Lung (tissue), 12 donors: ENCODE data around the gene USP31. TPM values are rescaled to one million over a fixed set of nuclear protein-coding genes. Genes with fewer than 3 reads are reported as not detected.

Experiments
- ATAC-seq: fragments of 200-7000 bp; cut with Tn5 transposase; one replicate; pipeline ENCODE4 v1.9.1; 2020; ENCODE audit warnings: moderate number of reproducible peaks; ENCODE audit not compliant: insufficient read depth, low FRiP score
- DNase-seq, 3 donors: peaks; one replicate each; pipeline ENCODE4 v3.0.0-alpha.2; 2013 to 2017
- H3K27ac ChIP-seq, 2 donors: one replicate each; pipeline ENCODE4 v1.5.1; 2013; ENCODE audit warnings: mild to moderate bottlenecking in 2 of 2, moderate library complexity in 2 of 2, control low read depth in 1 of 2, inconsistent platforms in 1 of 2, low read depth in 1 of 2, low read length in 1 of 2
- H3K27me3 ChIP-seq, 3 donors: one replicate each; pipeline ENCODE4 v1.5.1; 2013; ENCODE audit warnings: low read length in 2 of 3; ENCODE audit not compliant: control insufficient read depth in 3 of 3, insufficient read depth in 3 of 3
- H3K36me3 ChIP-seq, 4 donors: one replicate each; pipeline ENCODE4 v1.5.1; 2013; ENCODE audit warnings: low read length in 4 of 4, mild to moderate bottlenecking in 1 of 4, moderate library complexity in 1 of 4; ENCODE audit not compliant: control insufficient read depth in 4 of 4, insufficient read depth in 4 of 4
- H3K4me1 ChIP-seq, 5 donors: one replicate each; pipeline ENCODE4 v1.5.1; 2013; ENCODE audit warnings: low read length in 5 of 5, mild to moderate bottlenecking in 2 of 5, moderate library complexity in 1 of 5; ENCODE audit not compliant: control insufficient read depth in 5 of 5, insufficient read depth in 5 of 5
- H3K4me3 ChIP-seq: one replicate; pipeline ENCODE4 v1.5.1; 2013; ENCODE audit warnings: mild to moderate bottlenecking, control low read depth, moderate library complexity
- H3K9ac ChIP-seq, 2 donors: one replicate each; pipeline ENCODE4 v1.5.1; 2013; ENCODE audit warnings: low read length in 2 of 2, control low read depth in 1 of 2; ENCODE audit not compliant: insufficient read depth in 1 of 2
- H3K9me3 ChIP-seq, 4 donors: one replicate each; pipeline ENCODE4 v1.5.1; 2013; ENCODE audit warnings: low read length in 3 of 4, mild to moderate bottlenecking in 1 of 4, moderate library complexity in 1 of 4; ENCODE audit not compliant: control insufficient read depth in 4 of 4, insufficient read depth in 3 of 4
- CTCF ChIP-seq: IDR thresholded peaks from 2 replicates; pipeline ENCODE4 v1.5.1; 2012; ENCODE audit warnings: mild to moderate bottlenecking; ENCODE audit errors: control extremely low read depth, extremely low read depth
- WGBS, 2 donors: extraction: QIAGEN DNeasy Blood & Tissue Kit; methylation state at CpG; one replicate each; pipeline ENCODE4 v1.1.7; 2013; 5-methylcytosine and 5-hydroxymethylcytosine counted together
- polyA plus RNA-seq, 2 donors: library from polyadenylated mRNA; stranded (reverse); fragments of 200-250 nt; gene quantifications; one replicate each; pipeline ENCODE4 v1.2.1, GENCODE V29; 2013
- total RNA-seq, 2 donors: library from RNA; depleted of rRNA in 1 of 2; stranded (reverse); fragments of >200 nt in 1 of 2; gene quantifications; one replicate each; pipeline ENCODE4 v1.2.1, GENCODE V29; 2014 to 2021
- donor health status: control.
- donor health status: control.
- donor health status: Bipolar disorder and iron deficiency.
- donor health status: healthy.
- donor health status: DM: yes; HTN: yes; CAD: no.

The USP31 gene
- total and polyA plus RNA-seq, 4 donors: 3.4 to 26.3 (median 10.0) TPM

DNA sequence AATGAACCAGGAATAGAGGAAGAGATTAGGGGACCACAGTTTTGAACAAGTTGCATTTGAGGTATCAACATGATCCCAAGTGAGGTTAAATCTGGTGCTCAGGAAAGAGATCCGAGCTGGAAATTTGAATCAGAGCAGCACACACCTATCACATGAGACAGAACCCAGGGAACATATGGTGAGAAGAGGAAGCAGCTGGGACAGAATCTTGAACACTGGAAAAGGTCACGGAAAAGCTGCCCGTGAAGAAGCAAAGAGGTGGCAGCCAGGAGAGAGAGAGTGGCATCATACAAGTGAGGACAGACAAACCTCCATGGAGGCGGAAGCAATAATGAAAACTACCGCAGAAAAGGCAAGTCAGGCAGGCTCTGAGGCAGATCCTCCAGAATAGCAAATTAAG, 36.1 kb downstream of the USP31 start:
- DNase-seq (no peak), ATAC-seq (no peak)
- TF ChIP-seq CTCF: no peak
- Histone ChIP-seq H3K4me3 (no peak overlapping the region), H3K9ac (no peak overlapping the region), H3K27me3 (no peaks in the 10 kb centered on the region), H3K4me1 (peaks cover 0 to 37% (median 2%) of the 10 kb centered on the region in 5 donors), H3K27ac (no peak overlapping the region), H3K36me3 (peaks cover 0 to 1% (median 0%) of the 10 kb centered on the region in 4 donors), H3K9me3 (no peaks in the 10 kb centered on the region)
- WGBS, 2 donors: 88 to 90% methylated on average over 5 of the region's 5 CpGs

DNA sequence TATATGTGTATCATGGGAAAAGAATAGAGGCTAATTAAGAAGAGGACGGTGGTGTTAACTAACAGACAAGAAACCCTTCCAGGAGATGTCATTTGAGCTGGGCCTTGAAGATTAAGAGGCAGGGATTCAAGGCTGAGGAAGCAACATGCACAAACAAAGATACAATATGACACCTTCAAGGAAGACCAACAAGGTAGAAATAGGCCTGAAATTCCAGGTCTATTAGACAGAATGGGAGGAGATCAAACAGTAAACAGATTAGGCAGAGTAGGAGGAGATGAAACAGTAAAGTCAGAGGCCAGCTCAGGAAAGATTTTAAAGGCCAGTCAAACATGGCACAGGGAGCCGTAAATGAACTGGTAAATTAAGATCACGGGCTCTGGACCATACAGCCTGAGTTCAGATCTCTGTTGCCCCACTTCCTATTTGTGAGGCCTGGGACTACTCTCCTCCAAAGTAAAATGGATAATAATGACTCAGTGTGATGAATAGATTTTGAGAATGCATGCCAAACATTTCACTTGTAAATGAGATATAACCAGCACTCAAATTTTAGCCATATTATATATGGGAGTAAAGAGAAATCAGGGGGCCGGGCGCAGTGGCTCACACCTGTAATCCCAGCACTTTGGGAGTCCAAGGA, 38.9 kb downstream of the USP31 start:
- Histone ChIP-seq H3K36me3 (peaks cover 0 to 7% (median 2%) of the 10 kb centered on the region in 4 donors), H3K27ac (no peak overlapping the region), H3K4me1 (peaks cover 0 to 25% (median 0%) of the 10 kb centered on the region in 5 donors), H3K4me3 (no peak overlapping the region), H3K9ac (no peak overlapping the region), H3K27me3 (no peaks in the 10 kb centered on the region), H3K9me3 (no peaks in the 10 kb centered on the region)
- WGBS, 2 donors: 94 to 95% methylated on average over 5 of the region's 5 CpGs
- DNase-seq: no peak
- TF ChIP-seq CTCF: no peak
- ATAC-seq: no peak

DNA sequence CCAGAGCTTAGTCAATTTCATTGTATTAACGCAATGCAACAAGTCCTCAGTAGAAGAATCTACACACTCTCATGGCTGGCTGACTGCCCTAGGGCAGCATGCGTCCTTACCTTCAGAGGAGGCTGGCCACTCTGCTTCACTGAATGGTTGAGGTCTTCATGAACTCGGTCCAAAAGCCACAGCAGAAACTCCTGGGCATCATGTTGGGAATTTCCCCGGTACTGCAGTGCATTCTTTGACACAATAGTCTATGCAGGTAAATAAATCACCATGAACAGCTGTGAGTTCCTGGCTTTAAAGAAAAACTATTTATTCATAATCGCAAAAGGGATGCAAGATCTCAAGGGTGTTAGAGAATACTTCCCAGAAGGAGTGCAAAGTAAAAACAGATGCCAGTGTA, 41.3 kb downstream of the USP31 start:
- H3K9ac ChIP-seq: no peak overlapping the region
- ATAC-seq (no peak), DNase-seq (no peak)
- peaks cover 0 to 9% (median 3%) of the 10 kb centered on the region in 4 donors for H3K36me3 ChIP-seq
- H3K27me3 ChIP-seq: no peaks in the 10 kb centered on the region
- no peak overlapping the region for H3K4me3 ChIP-seq
- no peaks in the 10 kb centered on the region for H3K9me3 ChIP-seq
- no peak for TF ChIP-seq CTCF
- no peak overlapping the region for H3K27ac ChIP-seq
- 65 to 74% methylated on average over 5 of the region's 5 CpGs for WGBS, 2 donors
- H3K4me1 ChIP-seq: peaks cover 0 to 13% (median 0%) of the 10 kb centered on the region in 5 donors

DNA sequence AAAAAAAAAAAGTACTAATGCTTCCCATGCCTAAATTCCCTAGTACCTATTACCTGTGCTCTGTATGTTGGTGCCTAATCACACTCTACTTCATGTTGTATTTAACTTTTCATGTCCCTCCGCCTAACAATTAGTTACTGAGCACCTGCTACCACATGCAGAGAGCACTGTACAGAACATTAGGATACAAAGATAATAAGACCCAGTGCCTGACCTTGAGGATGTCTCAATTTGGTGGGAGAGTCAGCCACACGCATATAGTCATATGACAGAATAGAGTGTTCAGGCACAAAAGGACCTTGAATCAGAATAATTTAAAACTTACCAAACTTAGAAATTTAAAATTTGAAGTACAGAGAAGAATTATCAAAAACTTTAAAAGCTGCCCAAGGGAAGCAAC, 42.1 kb downstream of the USP31 start:
- no peak overlapping the region for H3K27ac ChIP-seq
- 98 to 100% methylated on average over 2 of the region's 2 CpGs for WGBS, 2 donors
- no peaks in the 10 kb centered on the region for H3K9me3 ChIP-seq
- no peak for TF ChIP-seq CTCF
- ATAC-seq: no peak
- no peak for DNase-seq
- H3K4me1 ChIP-seq: peaks cover 0 to 13% (median 0%) of the 10 kb centered on the region in 5 donors
- H3K9ac ChIP-seq: no peak overlapping the region
- no peaks in the 10 kb centered on the region for H3K27me3 ChIP-seq
- peaks cover 0 to 13% (median 4%) of the 10 kb centered on the region in 4 donors for H3K36me3 ChIP-seq
- no peak overlapping the region for H3K4me3 ChIP-seq
